Measurements from ENCODE around the gene TK2.
"Not testable (repeated sequence)": the region's sequence is repeated elsewhere in the genome, so short reads cannot be mapped to it uniquely, and the experiment has no call there.

TK2 gene

DNA sequence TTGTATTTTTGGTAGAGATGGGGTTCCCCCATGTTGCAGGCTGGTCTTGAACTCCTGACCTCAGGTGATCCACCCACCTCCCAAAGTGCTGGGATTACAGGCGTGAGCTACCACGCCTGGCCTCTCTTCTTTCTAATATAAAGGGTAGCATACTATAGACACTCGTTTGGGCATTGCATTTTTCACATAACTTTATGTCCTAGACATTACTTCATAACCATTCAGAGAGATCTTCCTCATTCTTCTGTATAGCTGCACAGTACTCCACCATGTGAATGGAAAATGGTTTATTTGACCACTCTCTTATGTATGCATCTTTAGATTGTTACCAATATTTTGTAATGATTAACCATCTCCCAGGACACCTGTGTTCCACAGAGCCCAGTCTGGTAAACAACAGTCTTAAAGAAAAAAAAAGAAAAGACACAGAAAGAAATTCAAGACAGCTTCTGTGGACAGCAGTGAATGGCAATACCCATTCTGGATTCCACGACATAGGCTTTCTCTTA lies 42.1 kb downstream of the TK2 start:
- TF ChIP-seq, protein P1, sequence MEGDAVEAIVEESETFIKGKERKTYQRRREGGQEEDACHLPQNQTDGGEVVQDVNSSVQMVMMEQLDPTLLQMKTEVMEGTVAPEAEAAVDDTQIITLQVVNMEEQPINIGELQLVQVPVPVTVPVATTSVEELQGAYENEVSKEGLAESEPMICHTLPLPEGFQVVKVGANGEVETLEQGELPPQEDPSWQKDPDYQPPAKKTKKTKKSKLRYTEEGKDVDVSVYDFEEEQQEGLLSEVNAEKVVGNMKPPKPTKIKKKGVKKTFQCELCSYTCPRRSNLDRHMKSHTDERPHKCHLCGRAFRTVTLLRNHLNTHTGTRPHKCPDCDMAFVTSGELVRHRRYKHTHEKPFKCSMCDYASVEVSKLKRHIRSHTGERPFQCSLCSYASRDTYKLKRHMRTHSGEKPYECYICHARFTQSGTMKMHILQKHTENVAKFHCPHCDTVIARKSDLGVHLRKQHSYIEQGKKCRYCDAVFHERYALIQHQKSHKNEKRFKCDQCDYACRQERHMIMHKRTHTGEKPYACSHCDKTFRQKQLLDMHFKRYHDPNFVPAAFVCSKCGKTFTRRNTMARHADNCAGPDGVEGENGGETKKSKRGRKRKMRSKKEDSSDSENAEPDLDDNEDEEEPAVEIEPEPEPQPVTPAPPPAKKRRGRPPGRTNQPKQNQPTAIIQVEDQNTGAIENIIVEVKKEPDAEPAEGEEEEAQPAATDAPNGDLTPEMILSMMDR (IDR thresholded peaks at IDR 0.05; ENCODE audit: borderline replicate concordance, control extremely low read depth, extremely low read depth, insufficient read depth, missing control alignments): no peak
- DNase-seq (ENCODE audit: low spot score): no peak
- in situ Hi-C loops (cut with MboI; ENCODE audit: low sequenced_read_pairs, unreplicated experiment): no loop called here

- in situ Hi-C loops (cut with MboI; ENCODE audit: low sequenced_read_pairs, unreplicated experiment): no loop called here
- no peak for DNase-seq (ENCODE audit: low spot score)
- TF ChIP-seq, protein P1 (IDR thresholded peaks at IDR 0.05; ENCODE audit: borderline replicate concordance, control extremely low read depth, extremely low read depth, insufficient read depth, missing control alignments): no peak
Measured at GRCh38 chr16:66503612-66504011, 46.3 kb downstream of the TK2 start.

DNA sequence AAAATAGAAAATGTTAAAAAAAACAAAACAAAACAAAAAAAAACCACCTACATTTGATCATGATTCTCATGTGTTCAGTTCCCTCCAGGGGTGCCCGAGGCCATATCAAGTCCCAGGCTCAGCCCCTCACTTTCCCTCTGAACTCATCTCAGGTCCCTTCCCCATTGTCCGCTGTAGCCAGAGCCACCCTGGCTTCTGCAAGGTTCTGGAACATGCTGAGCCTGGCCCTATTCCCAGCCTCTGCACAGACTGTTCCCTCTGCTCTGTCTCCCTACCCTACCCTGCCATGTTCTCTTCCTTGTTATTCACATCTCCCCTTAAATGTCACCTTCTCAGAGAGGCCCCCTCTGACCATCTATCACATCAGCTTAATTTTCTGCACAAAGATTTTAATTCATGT lies 46.9 kb downstream of the TK2 start:
- in situ Hi-C loops (cut with MboI; ENCODE audit: low sequenced_read_pairs, unreplicated experiment): no loop called here
- TF ChIP-seq, protein P1 (IDR thresholded peaks at IDR 0.05; ENCODE audit: borderline replicate concordance, control extremely low read depth, extremely low read depth, insufficient read depth, missing control alignments): no peak
- no peak for DNase-seq (ENCODE audit: low spot score)

DNA sequence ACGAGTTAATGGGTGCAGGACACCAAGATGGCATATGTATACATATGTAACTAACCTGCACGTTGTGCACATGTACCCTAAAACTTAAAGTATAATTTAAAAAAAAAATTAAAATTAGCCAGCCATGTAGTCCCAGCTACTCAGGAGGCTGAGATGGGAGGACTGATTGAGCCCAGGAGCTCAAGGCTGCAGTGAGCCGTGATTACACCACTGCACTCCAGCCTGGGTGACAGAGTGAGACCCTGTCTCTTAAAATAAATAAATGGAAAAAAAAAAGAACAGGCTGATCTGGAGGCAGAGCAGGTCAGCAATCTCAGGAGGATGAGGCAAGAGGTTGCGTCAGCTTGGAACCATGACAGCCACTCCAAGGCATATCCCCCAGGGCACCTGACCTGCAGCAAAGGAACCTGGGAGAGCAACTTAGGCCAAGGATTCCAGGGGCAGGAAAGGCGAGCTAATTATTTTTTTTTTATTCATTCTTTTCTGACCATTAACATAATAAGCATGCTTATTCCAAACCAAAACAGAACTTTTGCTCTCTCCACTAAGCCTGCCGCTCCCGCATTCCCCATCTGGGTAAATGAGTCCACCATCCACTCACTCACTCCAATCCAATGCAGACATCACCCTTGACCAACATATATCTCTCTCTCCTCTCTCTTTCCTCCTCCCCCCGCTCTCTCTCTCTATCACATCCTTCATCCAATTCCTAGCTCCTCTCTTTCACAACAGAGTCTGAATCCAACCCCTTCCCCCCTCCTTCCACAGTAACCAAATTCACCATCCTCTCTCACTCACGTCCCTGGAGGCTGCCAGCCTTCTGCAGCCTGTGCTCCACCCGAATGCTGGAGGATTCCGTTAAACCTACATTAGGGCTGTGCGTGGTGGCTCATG lies 47.7 kb downstream of the TK2 start:
- DNase-seq (ENCODE audit: low spot score): no peak
- in situ Hi-C loops (cut with MboI; ENCODE audit: low sequenced_read_pairs, unreplicated experiment): no loop called here
- TF ChIP-seq, protein P1 (IDR thresholded peaks at IDR 0.05; ENCODE audit: borderline replicate concordance, control extremely low read depth, extremely low read depth, insufficient read depth, missing control alignments): no peak

- DNase-seq (ENCODE audit: low spot score); in situ Hi-C loops (cut with MboI; ENCODE audit: low sequenced_read_pairs, unreplicated experiment): not testable (repeated sequence)
Measured at GRCh38 chr16:66501563-66501962, 48.4 kb downstream of the TK2 start.

- in situ Hi-C loops (cut with MboI; ENCODE audit: low sequenced_read_pairs, unreplicated experiment); DNase-seq (ENCODE audit: low spot score): not testable (repeated sequence)
Measured at GRCh38 chr16:66497921-66498320, 52.0 kb downstream of the TK2 start.

DNA sequence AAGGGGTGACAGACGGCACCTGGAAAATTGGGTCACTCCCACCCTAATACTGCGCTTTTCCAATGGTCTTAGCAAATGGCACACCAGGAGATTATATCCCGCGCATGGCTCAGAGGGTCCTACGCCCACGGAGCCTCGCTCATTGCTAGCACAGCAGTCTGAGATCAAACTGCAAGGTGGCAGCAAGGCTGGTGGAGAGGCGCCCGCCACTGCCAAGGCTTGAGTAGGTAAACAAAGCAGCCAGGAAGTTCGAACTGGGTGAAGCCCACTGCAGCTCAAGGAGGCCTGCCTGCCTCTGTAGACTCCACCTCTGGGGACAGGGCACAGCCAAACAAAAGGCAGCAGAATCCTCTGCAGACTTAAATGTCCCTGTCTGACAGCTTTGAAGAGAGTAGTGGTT lies 53.7 kb downstream of the TK2 start:
- DNase-seq (ENCODE audit: low spot score); in situ Hi-C loops (cut with MboI; ENCODE audit: low sequenced_read_pairs, unreplicated experiment): not testable (repeated sequence)

GRCh38 chr16:66495440-66495839 lies 54.5 kb downstream of the TK2 start:
- in situ Hi-C loops (cut with MboI; ENCODE audit: low sequenced_read_pairs, unreplicated experiment): no loop called here
- TF ChIP-seq, protein P1 (IDR thresholded peaks at IDR 0.05; ENCODE audit: borderline replicate concordance, control extremely low read depth, extremely low read depth, insufficient read depth, missing control alignments): no peak
- no peak for DNase-seq (ENCODE audit: low spot score)
